A549 (cell line): Measurements from ENCODE around the gene NDUFA13. TPM values are rescaled to one million over a fixed set of nuclear protein-coding genes. Genes with fewer than 3 reads are reported as not detected.

Experiments used
- ATAC-seq, 2 experiments: fragments of 200-7000 bp in 1 of 2; fragments of >200 bp in 1 of 2; cut with Nextera tagmentation in 1 of 2; cut with Tn5 transposase in 1 of 2; 3 replicates each; pipeline versions ENCODE4 v1.8.0 to v1.9.1; 2018 to 2020; ENCODE audit warnings: mild to moderate bottlenecking in 1 of 2, moderate library complexity in 1 of 2
- CTCF ChIA-PET: fragments of 300-600 bp; sonication (Branson Sonifier 250); formaldehyde crosslinking; extraction: SDS; loops from one replicate; lab custom pipeline; 2021; ENCODE audit warnings: antibody characterized with exemption, inconsistent platforms; lab: Yijun Ruan, JAX
- POLR2A ChIA-PET: fragments of 350-600 bp; formaldehyde crosslinking; extraction: SDS; loops from one replicate; lab custom pipeline; 2021; ENCODE audit warnings: antibody characterized with exemption, inconsistent platforms; lab: Yijun Ruan, JAX
- DNase-seq, 2 experiments: peaks; one replicate each; pipeline versions ENCODE4 v3.0.0 to v3.0.0-alpha.2; 2011 to 2016; ENCODE audit warnings: low read depth in 1 of 2, low spot score in 1 of 2
- FAIRE-seq: peaks from 2 replicates; lab custom pipeline; 2011; peaks lifted over from hg19 to GRCh38; lab: Jason Lieb, UNC
- H3K27ac ChIP-seq, 2 experiments: fragments of >200 bp; sonication (Bioruptor Twin); formaldehyde crosslinking; 3 replicates each; pipeline ENCODE4 v1.5.1; 2016 to 2017
- H3K4me1 ChIP-seq: fragments of >200 bp; sonication (Bioruptor Twin); formaldehyde crosslinking; 3 replicates; pipeline ENCODE4 v1.6.1; 2016
- H3K4me2 ChIP-seq: fragments of >200 bp; sonication (Bioruptor Twin); formaldehyde crosslinking; 3 replicates; pipeline ENCODE4 v1.6.1; 2016
- H3K4me3 ChIP-seq: fragments of >200 bp; sonication (Bioruptor Twin); formaldehyde crosslinking; 3 replicates; pipeline ENCODE4 v1.5.1; 2016
- H3K9me3 ChIP-seq: fragments of >200 bp; sonication (Bioruptor Twin); formaldehyde crosslinking; 3 replicates; pipeline ENCODE4 v1.6.1; 2016
- CBX2 ChIP-seq: fragments of 200-600 bp; sonication (generic); IDR thresholded peaks from 2 replicates; pipeline ENCODE4 v1.6.1; 2016; ENCODE audit warnings: low read depth, mild to moderate bottlenecking, borderline replicate concordance
- CHD4 ChIP-seq: fragments of 200-600 bp; sonication (generic); IDR thresholded peaks from 2 replicates; pipeline ENCODE4 v1.6.1; 2016; ENCODE audit warnings: antibody characterized with exemption, mild to moderate bottlenecking, borderline replicate concordance
- EHMT2 ChIP-seq: fragments of 200-600 bp; sonication (generic); IDR thresholded peaks from 2 replicates; pipeline ENCODE4 v1.6.1; 2016; ENCODE audit warnings: antibody characterized with exemption, low read depth, mild to moderate bottlenecking, moderate library complexity
- FOSL2 ChIP-seq, 2 experiments: fragments of 450-650 bp in 1 of 2; fragments of >200 bp in 1 of 2; sonication (Bioruptor Twin) in 1 of 2; formaldehyde crosslinking; IDR thresholded peaks; 2 replicates each; pipeline versions ENCODE4 v1.5.0 to v1.6.1; 2016 to 2020; ENCODE audit warnings: mild to moderate bottlenecking in 1 of 2, moderate library complexity in 1 of 2
- FOXS1 ChIP-seq: fragments of 250-450 bp; sonication (Bioruptor Pico); IDR thresholded peaks from 2 replicates; pipeline ENCODE4 v1.5.0; 2020; ENCODE audit warnings: mild to moderate bottlenecking, moderate library complexity
- GATA3 ChIP-seq: IDR thresholded peaks from 2 replicates; pipeline ENCODE4 v1.6.1; 2012; ENCODE audit warnings: borderline replicate concordance
- HOXB13 ChIP-seq: fragments of 250-450 bp; sonication (Bioruptor Pico); IDR thresholded peaks from 2 replicates; pipeline ENCODE4 v1.5.0; 2020; ENCODE audit warnings: low read depth, mild to moderate bottlenecking, moderate library complexity
- KDM5A ChIP-seq: fragments of 200-600 bp; sonication (generic); IDR thresholded peaks from 2 replicates; pipeline ENCODE4 v1.6.1; 2016; ENCODE audit warnings: antibody characterized with exemption, mild to moderate bottlenecking
- MAFK ChIP-seq: fragments of 450-650 bp; IDR thresholded peaks from 2 replicates; pipeline ENCODE4 v1.6.1; 2014; ENCODE audit not compliant: partially characterized antibody
- MAZ ChIP-seq: fragments of 150-350 bp; IDR thresholded peaks from 2 replicates; pipeline ENCODE4 v1.6.1; 2014; ENCODE audit warnings: antibody characterized with exemption, low read depth, low read length, borderline replicate concordance
- NPAS2 ChIP-seq: fragments of 250-450 bp; sonication (Bioruptor Pico); IDR thresholded peaks from 2 replicates; pipeline ENCODE4 v1.8.0; 2022; ENCODE audit warnings: mild to moderate bottlenecking, moderate library complexity, borderline replicate concordance
- NR3C1 ChIP-seq: fragments of >200 bp; sonication (Bioruptor Twin); formaldehyde crosslinking; IDR thresholded peaks from 3 replicates; pipeline ENCODE4 v1.6.1; 2017
- PHF8 ChIP-seq: fragments of 200-600 bp; sonication (generic); IDR thresholded peaks from 2 replicates; pipeline ENCODE4 v1.6.1; 2016; ENCODE audit warnings: low read depth, mild to moderate bottlenecking, antibody characterized with exemption, moderate library complexity, borderline replicate concordance
- POLR2A ChIP-seq: IDR thresholded peaks from 2 replicates; pipeline ENCODE4 v1.6.1; 2012; ENCODE audit warnings: mild to moderate bottlenecking, low read length
- POLR2AphosphoS2 ChIP-seq: conservative IDR thresholded peaks from 2 replicates; pipeline ENCODE4 v1.6.1; 2012; ENCODE audit warnings: low read length, improper control_type of control experiment, inconsistent platforms
- RCOR1 ChIP-seq: fragments of 150-350 bp; IDR thresholded peaks from 2 replicates; pipeline ENCODE4 v1.6.1; 2014; ENCODE audit warnings: antibody characterized with exemption, low read length, low read depth
- RFX5 ChIP-seq: fragments of 450-650 bp; IDR thresholded peaks from 2 replicates; pipeline ENCODE4 v1.7.1; 2014; ENCODE audit warnings: antibody characterized with exemption, mild to moderate bottlenecking, moderate library complexity
- SMC3 ChIP-seq: fragments of >200 bp; sonication (Bioruptor Twin); formaldehyde crosslinking; IDR thresholded peaks from 3 replicates; pipeline ENCODE4 v1.6.1; 2018; ENCODE audit warnings: inconsistent platforms
- SREBF2 ChIP-seq: fragments of 450-650 bp; IDR thresholded peaks from 2 replicates; pipeline ENCODE4 v1.6.1; 2014; ENCODE audit warnings: mild to moderate bottlenecking, moderate library complexity
- ZC3H11A ChIP-seq: fragments of 450-650 bp; IDR thresholded peaks from 2 replicates; pipeline ENCODE4 v1.6.1; 2014; ENCODE audit warnings: antibody characterized with exemption, mild to moderate bottlenecking
- ZFP36 ChIP-seq: fragments of 450-650 bp; IDR thresholded peaks from 2 replicates; pipeline ENCODE4 v1.6.1; 2014; ENCODE audit warnings: borderline replicate concordance; ENCODE audit not compliant: partially characterized antibody
- WGBS: methylation state at CpG from one replicate; pipeline ENCODE4 v1.1.6; 2017; ENCODE audit errors: missing lambda C conversion rate; 5-methylcytosine and 5-hydroxymethylcytosine counted together
- polyA plus RNA-seq, 4 experiments: library from polyadenylated mRNA; depleted of rRNA in 3 of 4; stranded (reverse); fragments of >200 nt; fragmentation: RNase III in 1 of 4; extraction: RNeasy Plus Mini Kit Qiagen cat#74134 plus additional on column Dnase treatment in 1 of 4; gene quantifications; 2 replicates in 3 of 4; 3 replicates in 1 of 4; pipeline ENCODE4 v1.2.3, GENCODE V29; 2011 to 2017
- TF ChIP-seq, protein P1 (sequence below): fragments of 150-350 bp; IDR thresholded peaks from 2 replicates; pipeline ENCODE4 v1.6.1; 2014; ENCODE audit warnings: low read depth, mild to moderate bottlenecking, low read length
- TF ChIP-seq, protein P2 (sequence below): fragments of 450-650 bp; IDR thresholded peaks from 2 replicates; pipeline ENCODE4 v1.6.1; 2014; ENCODE audit warnings: antibody characterized with exemption
- TF ChIP-seq, protein P3 (sequence below): fragments of >200 bp; sonication (Bioruptor Twin); formaldehyde crosslinking; IDR thresholded peaks from 2 replicates; pipeline ENCODE4 v1.6.1; 2016
- TF ChIP-seq, protein P4 (sequence below): fragments of >200 bp; sonication (Bioruptor Twin); formaldehyde crosslinking; IDR thresholded peaks from 3 replicates; pipeline ENCODE4 v1.5.1; 2016
- TF ChIP-seq, protein P5 (sequence below): fragments of 250-450 bp; sonication (Bioruptor Pico); IDR thresholded peaks from 2 replicates; pipeline ENCODE4 v1.5.0; 2020; ENCODE audit warnings: low read depth, mild to moderate bottlenecking, moderate library complexity
- TF ChIP-seq, protein P6 (sequence below): IDR thresholded peaks from 2 replicates; pipeline ENCODE4 v1.6.1; 2012; ENCODE audit warnings: low read depth, borderline replicate concordance
- TF ChIP-seq, protein P7 (sequence below): fragments of >200 bp; sonication (Bioruptor Twin); formaldehyde crosslinking; IDR thresholded peaks from 3 replicates; pipeline ENCODE4 v1.6.1; 2016

The NDUFA13 gene
- polyA plus RNA-seq, 2 of the 4 experiments (the other 2 are of a cell fraction) = 197 to 253 TPM

DNA sequence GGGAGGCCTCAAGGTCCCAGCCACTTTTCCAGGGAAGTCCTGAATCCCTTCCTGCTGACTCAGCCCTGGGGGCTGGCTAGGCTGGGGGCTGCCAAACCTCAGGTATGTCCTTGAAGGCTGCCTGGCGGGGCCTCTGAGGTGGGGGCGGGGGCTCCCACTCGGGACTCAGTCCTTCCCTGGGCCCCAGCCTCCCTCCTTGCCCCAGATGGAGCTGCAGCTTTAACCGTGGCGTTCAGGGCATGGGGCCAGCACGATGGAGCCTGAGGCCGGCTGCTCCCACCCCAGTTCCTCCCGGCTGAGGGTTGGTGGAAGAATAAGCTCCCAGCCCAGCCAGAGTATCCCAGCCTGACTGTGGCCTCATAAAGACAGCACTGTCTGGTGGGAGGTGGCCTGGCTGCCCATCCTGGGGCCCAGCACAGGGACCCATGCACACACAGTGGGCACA, 34.5 kb downstream of the NDUFA13 start:
- no peak overlapping the region for H3K4me2 ChIP-seq
- no peak for DNase-seq
- TF ChIP-seq EHMT2 = no peak
- no peak for TF ChIP-seq POLR2A
- TF ChIP-seq NR3C1 = no peak
- TF ChIP-seq CBX2 = no peak
- no peak for TF ChIP-seq FOSL2 (IDR thresholded peaks at IDR 0.05)
- no peak for TF ChIP-seq FOSL2 (CRISPR knock-in tag; IDR thresholded peaks at IDR 0.05)
- TF ChIP-seq, protein P1, sequence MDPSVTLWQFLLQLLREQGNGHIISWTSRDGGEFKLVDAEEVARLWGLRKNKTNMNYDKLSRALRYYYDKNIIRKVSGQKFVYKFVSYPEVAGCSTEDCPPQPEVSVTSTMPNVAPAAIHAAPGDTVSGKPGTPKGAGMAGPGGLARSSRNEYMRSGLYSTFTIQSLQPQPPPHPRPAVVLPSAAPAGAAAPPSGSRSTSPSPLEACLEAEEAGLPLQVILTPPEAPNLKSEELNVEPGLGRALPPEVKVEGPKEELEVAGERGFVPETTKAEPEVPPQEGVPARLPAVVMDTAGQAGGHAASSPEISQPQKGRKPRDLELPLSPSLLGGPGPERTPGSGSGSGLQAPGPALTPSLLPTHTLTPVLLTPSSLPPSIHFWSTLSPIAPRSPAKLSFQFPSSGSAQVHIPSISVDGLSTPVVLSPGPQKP = no peak
- TF ChIP-seq ZC3H11A = no peak
- TF ChIP-seq, protein P2, sequence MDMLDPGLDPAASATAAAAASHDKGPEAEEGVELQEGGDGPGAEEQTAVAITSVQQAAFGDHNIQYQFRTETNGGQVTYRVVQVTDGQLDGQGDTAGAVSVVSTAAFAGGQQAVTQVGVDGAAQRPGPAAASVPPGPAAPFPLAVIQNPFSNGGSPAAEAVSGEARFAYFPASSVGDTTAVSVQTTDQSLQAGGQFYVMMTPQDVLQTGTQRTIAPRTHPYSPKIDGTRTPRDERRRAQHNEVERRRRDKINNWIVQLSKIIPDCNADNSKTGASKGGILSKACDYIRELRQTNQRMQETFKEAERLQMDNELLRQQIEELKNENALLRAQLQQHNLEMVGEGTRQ = no peak
- TF ChIP-seq MAFK = no peak
- TF ChIP-seq, protein P3, sequence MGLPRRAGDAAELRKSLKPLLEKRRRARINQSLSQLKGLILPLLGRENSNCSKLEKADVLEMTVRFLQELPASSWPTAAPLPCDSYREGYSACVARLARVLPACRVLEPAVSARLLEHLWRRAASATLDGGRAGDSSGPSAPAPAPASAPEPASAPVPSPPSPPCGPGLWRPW = no peak
- TF ChIP-seq, protein P4, sequence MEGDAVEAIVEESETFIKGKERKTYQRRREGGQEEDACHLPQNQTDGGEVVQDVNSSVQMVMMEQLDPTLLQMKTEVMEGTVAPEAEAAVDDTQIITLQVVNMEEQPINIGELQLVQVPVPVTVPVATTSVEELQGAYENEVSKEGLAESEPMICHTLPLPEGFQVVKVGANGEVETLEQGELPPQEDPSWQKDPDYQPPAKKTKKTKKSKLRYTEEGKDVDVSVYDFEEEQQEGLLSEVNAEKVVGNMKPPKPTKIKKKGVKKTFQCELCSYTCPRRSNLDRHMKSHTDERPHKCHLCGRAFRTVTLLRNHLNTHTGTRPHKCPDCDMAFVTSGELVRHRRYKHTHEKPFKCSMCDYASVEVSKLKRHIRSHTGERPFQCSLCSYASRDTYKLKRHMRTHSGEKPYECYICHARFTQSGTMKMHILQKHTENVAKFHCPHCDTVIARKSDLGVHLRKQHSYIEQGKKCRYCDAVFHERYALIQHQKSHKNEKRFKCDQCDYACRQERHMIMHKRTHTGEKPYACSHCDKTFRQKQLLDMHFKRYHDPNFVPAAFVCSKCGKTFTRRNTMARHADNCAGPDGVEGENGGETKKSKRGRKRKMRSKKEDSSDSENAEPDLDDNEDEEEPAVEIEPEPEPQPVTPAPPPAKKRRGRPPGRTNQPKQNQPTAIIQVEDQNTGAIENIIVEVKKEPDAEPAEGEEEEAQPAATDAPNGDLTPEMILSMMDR = no peak
- TF ChIP-seq PHF8 = no peak
- no peak for TF ChIP-seq POLR2AphosphoS2
- TF ChIP-seq GATA3 = no peak
- no peak for TF ChIP-seq SMC3
- TF ChIP-seq SREBF2 = no peak
- TF ChIP-seq RFX5 = no peak
- no peak for TF ChIP-seq ZFP36
- TF ChIP-seq MAZ = no peak
- TF ChIP-seq, protein P5, sequence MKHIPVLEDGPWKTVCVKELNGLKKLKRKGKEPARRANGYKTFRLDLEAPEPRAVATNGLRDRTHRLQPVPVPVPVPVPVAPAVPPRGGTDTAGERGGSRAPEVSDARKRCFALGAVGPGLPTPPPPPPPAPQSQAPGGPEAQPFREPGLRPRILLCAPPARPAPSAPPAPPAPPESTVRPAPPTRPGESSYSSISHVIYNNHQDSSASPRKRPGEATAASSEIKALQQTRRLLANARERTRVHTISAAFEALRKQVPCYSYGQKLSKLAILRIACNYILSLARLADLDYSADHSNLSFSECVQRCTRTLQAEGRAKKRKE (CRISPR knock-in tag) = no peak
- H3K27ac ChIP-seq = no peak overlapping the region
- no peaks in the 10 kb centered on the region for H3K4me1 ChIP-seq
- H3K4me3 ChIP-seq = no peak overlapping the region
- CTCF ChIA-PET = interaction anchor here (2.8 to 12.3 kb wide), 2 partner anchors 20 to 93 kb away, joined by 10 to 79 read pairs; partner anchors contain the start of genes GMIP and YJEFN3
- FAIRE-seq = no peak
- no CpG with 5 or more reads among the region's 8 CpGs for WGBS
- no peak for ATAC-seq
- no peaks in the 10 kb centered on the region for H3K9me3 ChIP-seq
- POLR2A ChIA-PET = no interaction called here

DNA sequence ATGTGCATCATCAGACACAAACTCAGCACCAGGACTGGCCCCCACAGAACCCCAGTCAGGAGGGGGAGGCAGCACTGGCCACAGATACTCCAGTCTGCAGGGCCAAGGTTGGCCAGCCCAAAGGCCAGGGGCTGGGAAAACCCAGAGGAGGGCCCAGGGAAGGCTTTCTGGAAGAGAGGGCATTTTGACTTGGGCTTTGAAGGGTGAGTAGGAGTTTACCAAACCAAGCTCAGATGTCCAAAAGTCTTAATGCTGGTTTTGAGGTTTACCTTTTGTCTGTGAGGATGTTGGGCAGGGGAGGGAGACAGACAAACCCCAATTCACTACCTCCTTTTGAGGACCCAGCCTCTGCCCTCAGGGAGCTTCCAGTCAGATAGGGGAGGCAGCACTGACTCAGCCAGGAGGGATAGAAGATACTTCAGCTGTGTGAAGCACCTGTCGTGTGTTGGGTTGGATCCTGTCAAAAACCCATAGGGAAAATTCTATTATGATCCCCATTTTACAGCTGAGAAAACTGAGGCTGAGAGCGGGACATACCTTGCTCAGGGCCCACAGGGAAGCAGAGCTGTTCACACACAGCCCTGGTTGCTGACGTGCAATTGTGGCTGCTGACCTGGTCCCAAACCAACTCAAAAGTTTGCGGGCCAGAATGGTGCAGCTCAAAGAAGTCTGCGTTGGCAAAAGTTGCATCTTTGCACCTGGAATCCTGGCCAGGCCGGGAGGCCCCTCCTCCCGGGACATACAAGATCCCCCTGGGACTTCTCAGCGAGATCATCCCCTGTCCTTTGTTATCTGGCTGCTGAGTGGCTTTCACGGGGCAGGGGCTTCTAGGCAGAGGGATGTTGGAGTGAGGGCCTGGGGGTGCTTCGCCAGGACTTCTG, 35.2 kb downstream of the NDUFA13 start:
- FAIRE-seq = no peak
- 74% methylated on average over 6 of the region's 10 CpGs for WGBS
- DNase-seq = no peak
- H3K27ac ChIP-seq = no peak overlapping the region
- CTCF ChIA-PET = interaction anchor here (0.6 to 12.3 kb wide), 7 partner anchors 8 to 268 kb away, joined by 3 to 79 read pairs (median 4); partner anchors contain the start of genes GMIP and YJEFN3
- POLR2A ChIA-PET = no interaction called here
- no peaks in the 10 kb centered on the region for H3K9me3 ChIP-seq
- ATAC-seq = no peak
- no peak overlapping the region for H3K4me2 ChIP-seq
- no peaks in the 10 kb centered on the region for H3K4me1 ChIP-seq
- H3K4me3 ChIP-seq = no peak overlapping the region
- TF ChIP-seq POLR2AphosphoS2 (no peak), FOXS1 (no peak), FOSL2 (IDR thresholded peaks at IDR 0.05) (no peak), FOSL2 (CRISPR knock-in tag; IDR thresholded peaks at IDR 0.05) (no peak), CHD4 (no peak), HOXB13 (no peak), RCOR1 (no peak), NPAS2 (no peak), KDM5A (no peak)
- TF ChIP-seq, protein P6, sequence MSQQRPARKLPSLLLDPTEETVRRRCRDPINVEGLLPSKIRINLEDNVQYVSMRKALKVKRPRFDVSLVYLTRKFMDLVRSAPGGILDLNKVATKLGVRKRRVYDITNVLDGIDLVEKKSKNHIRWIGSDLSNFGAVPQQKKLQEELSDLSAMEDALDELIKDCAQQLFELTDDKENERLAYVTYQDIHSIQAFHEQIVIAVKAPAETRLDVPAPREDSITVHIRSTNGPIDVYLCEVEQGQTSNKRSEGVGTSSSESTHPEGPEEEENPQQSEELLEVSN = no peak
- TF ChIP-seq, protein P5 (CRISPR knock-in tag) = no peak
- TF ChIP-seq, protein P7, sequence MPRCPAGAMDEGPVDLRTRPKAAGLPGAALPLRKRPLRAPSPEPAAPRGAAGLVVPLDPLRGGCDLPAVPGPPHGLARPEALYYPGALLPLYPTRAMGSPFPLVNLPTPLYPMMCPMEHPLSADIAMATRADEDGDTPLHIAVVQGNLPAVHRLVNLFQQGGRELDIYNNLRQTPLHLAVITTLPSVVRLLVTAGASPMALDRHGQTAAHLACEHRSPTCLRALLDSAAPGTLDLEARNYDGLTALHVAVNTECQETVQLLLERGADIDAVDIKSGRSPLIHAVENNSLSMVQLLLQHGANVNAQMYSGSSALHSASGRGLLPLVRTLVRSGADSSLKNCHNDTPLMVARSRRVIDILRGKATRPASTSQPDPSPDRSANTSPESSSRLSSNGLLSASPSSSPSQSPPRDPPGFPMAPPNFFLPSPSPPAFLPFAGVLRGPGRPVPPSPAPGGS = no peak
